Measurements from ENCODE around the gene IGHMBP2. TPM values are rescaled to one million over a fixed set of nuclear protein-coding genes. Genes with fewer than 3 reads are reported as not detected.

Gene IGHMBP2
- total RNA-seq, 4 donors from 2014 or later, result 9.7 to 15.3 (median 12.8) TPM

DNA sequence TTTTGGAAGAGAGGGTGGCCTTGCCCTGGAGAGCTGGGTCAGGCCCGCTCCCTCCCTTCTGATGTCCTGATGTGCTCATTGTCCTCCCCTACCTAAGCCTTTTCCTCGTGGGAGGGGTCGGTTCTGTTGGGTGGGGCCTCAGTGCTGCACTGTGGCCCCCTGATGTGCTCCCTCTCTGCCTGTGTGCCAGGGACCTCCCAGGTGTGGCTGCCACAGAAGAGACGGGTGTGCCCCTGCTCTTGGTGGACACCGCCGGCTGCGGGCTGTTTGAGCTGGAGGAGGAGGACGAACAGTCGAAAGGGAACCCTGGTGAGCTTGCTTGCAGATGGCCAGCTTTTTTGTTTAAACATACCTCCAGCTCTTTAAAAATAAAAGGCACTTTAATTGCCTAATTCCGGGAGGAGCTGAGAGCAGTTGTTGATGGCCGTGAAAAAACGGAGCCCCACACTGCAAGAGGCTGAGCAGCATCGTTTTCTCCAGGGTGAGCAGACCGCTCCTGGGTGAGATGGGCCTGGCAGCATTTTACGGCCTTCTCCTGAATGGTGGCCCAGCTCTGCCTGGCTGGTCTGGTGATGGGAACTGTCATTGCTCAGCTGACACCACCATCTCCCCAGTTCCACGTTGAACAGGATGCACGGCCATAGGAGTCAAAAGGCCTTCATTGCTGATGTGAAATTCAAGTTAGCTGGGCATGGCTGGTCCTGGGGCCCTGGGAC lies 30.1 kb downstream of the IGHMBP2 start:
- no peaks in the 10 kb centered on the region for H3K9me3 ChIP-seq
- no peaks in the 10 kb centered on the region for H3K4me1 ChIP-seq
- H3K4me3 ChIP-seq, result no peak overlapping the region
- DNase-seq, result no peak
- no peaks in the 10 kb centered on the region for H3K27me3 ChIP-seq
- no peak overlapping the region for H3K27ac ChIP-seq
- TF ChIP-seq, protein P1, sequence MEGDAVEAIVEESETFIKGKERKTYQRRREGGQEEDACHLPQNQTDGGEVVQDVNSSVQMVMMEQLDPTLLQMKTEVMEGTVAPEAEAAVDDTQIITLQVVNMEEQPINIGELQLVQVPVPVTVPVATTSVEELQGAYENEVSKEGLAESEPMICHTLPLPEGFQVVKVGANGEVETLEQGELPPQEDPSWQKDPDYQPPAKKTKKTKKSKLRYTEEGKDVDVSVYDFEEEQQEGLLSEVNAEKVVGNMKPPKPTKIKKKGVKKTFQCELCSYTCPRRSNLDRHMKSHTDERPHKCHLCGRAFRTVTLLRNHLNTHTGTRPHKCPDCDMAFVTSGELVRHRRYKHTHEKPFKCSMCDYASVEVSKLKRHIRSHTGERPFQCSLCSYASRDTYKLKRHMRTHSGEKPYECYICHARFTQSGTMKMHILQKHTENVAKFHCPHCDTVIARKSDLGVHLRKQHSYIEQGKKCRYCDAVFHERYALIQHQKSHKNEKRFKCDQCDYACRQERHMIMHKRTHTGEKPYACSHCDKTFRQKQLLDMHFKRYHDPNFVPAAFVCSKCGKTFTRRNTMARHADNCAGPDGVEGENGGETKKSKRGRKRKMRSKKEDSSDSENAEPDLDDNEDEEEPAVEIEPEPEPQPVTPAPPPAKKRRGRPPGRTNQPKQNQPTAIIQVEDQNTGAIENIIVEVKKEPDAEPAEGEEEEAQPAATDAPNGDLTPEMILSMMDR (IDR thresholded peaks at IDR 0.05), result no peak
- no peak for TF ChIP-seq POLR2A (IDR thresholded peaks at IDR 0.05)
- intact Hi-C loops (cut with DNase I), result no loop called here
- WGBS, 2 donors, result 80 to 83% methylated on average over 4 to 10 of the region's 17 CpGs
- peaks cover 47 to 100% (median 53%) of the 10 kb centered on the region in 3 donors for H3K36me3 ChIP-seq

DNA sequence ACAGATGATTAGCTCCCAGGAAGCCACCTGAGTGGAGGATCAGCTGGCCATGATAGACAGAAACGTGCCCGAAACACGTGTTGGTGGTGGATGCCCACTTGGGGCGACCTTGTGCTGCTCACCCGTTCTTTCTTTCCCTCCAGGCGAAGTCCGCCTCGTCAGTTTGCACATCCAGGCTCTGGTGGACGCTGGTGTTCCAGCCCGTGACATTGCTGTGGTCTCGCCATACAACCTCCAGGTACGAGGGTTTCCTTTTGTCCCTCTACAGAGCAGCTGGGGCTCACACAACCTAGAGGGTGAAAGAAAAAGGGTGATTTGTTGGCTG lies 30.6 kb downstream of the IGHMBP2 start:
- 89 to 92% methylated on average over 12 of the region's 12 CpGs for WGBS, 2 donors

DNA sequence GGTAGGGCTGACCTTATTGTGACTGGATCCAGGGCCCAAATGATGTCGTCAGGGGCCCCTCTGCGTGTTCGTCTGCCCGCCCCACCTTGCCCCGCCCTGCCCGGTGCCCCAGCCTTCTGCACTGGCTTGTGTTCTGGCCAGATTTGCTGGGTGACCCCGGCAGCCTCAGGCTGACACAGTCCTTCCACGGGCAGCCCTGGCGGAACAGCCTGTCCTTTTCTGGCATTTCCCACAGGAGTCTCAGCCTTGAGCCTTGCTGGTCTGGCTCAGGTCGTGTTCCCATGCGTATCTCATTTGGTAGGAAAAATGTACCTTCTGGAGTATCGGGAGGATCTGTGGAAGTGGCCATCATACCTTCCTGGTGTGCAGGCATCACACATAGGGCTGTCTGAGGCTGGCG lies 31.0 kb downstream of the IGHMBP2 start:
- no peak for DNase-seq
- Histone ChIP-seq H3K9me3 (no peaks in the 10 kb centered on the region), H3K36me3 (peaks cover 43 to 100% (median 44%) of the 10 kb centered on the region in 3 donors), H3K4me1 (no peaks in the 10 kb centered on the region), H3K27me3 (no peaks in the 10 kb centered on the region), H3K4me3 (no peak overlapping the region), H3K27ac (no peak overlapping the region)
- 83% methylated on average over 1 of the region's 13 CpGs; no CpG with 5 or more reads in 1 of the 2 donors for WGBS, 2 donors
- intact Hi-C loops (cut with DNase I), result no loop called here
- no peak for TF ChIP-seq POLR2A (IDR thresholded peaks at IDR 0.05)
- TF ChIP-seq, protein P1 (IDR thresholded peaks at IDR 0.05), result no peak

More for the DNA sequence above, 30.6 kb downstream of the IGHMBP2 start:
- intact Hi-C loops (cut with DNase I), result no loop called here
- TF ChIP-seq, protein P1 (IDR thresholded peaks at IDR 0.05), result no peak
- TF ChIP-seq POLR2A (IDR thresholded peaks at IDR 0.05), result no peak
- H3K4me3 ChIP-seq, result no peak overlapping the region
- H3K36me3 ChIP-seq, result peaks cover 47 to 100% (median 48%) of the 10 kb centered on the region in 3 donors
- DNase-seq, result no peak
- H3K4me1 ChIP-seq, result no peaks in the 10 kb centered on the region
- no peak overlapping the region for H3K27ac ChIP-seq
- no peaks in the 10 kb centered on the region for H3K9me3 ChIP-seq
- no peaks in the 10 kb centered on the region for H3K27me3 ChIP-seq

DNA sequence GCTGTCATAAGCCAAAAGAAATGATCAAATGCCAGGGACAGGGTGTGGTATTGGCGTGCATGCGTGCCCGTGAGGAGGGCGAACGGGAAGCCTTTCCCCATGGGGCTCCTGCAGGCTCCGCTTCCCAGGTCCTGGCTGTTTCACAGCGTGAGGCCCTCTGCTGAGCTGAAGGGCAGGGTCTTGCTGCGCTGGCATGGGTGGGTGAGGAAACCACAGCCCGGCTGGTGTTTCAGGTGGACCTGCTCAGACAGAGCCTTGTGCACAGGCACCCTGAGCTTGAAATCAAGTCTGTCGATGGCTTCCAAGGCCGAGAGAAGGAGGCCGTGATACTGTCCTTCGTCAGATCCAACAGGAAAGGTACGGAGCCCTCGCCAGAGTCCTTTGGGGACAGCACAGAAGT lies 31.4 kb downstream of the IGHMBP2 start:
- peaks cover 39 to 100% (median 44%) of the 10 kb centered on the region in 3 donors for H3K36me3 ChIP-seq
- DNase-seq, result no peak
- WGBS, 2 donors, result 95% methylated on average over 13 of the region's 15 CpGs; no CpG with 5 or more reads in 1 of the 2 donors
- H3K9me3 ChIP-seq, result no peaks in the 10 kb centered on the region
- no peaks in the 10 kb centered on the region for H3K27me3 ChIP-seq
- no peak overlapping the region for H3K27ac ChIP-seq
- no peak overlapping the region for H3K4me3 ChIP-seq
- intact Hi-C loops (cut with DNase I), result no loop called here
- TF ChIP-seq POLR2A (IDR thresholded peaks at IDR 0.05), result no peak
- TF ChIP-seq, protein P1 (IDR thresholded peaks at IDR 0.05), result no peak
- no peaks in the 10 kb centered on the region for H3K4me1 ChIP-seq

DNA sequence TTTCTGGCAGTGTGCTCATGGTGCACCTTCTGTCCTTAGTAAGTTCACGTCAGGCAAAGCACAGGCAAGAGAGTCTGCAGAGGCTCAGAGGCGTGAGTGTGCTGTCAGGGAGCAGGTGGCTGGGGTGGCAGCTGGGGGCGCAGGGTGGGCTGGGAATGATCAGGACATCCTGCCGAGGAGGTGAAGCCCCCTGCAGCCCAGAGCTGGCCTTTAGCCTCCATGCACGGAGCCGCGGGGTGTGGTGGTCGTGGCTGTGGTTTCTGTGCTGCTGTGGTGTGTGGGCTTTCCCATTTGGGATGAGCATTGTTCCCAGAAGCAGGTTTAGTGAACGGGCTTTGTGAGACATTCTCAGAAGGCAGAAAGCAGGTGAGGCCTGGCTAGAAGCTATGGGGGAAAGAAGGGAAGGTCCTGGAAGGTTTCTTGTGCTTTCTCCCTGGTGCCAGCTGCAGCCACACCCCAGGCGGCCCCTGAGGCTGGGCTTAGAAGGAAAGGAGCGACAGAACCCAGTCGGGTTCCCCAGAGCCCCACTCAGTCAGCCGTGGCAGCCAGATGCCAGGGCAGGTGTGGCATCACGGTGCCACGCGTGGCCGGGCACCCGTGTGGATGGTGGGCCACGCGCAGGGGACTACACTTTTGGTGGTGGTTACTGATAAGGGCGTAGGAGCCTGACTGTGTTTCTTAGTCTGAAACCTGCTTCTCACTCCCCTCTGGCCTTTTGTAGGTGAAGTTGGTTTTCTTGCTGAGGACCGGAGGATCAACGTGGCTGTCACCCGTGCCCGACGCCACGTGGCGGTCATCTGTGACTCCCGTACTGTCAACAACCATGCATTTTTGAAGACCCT lies 32.0 kb downstream of the IGHMBP2 start:
- Histone ChIP-seq H3K27ac (no peak overlapping the region), H3K27me3 (no peaks in the 10 kb centered on the region), H3K4me1 (no peaks in the 10 kb centered on the region), H3K36me3 (peaks cover 32 to 100% (median 44%) of the 10 kb centered on the region in 3 donors), H3K4me3 (no peak overlapping the region), H3K9me3 (no peaks in the 10 kb centered on the region)
- WGBS, 2 donors, result 93 to 96% methylated on average over 8 to 19 of the region's 29 CpGs
- intact Hi-C loops (cut with DNase I), result no loop called here
- TF ChIP-seq, protein P1 (IDR thresholded peaks at IDR 0.05), result no peak
- no peak for TF ChIP-seq POLR2A (IDR thresholded peaks at IDR 0.05)
- DNase-seq, result no peak

Measured in esophagus squamous epithelium (tissue), 5 donors.